Mammary epithelial cell (primary cell): ENCODE measurements around the gene GJB3.

Experiments
- EZH2 ChIP-seq: IDR thresholded peaks from 2 replicates; pipeline ENCODE4 v1.6.1; 2012; ENCODE audit warnings: low read length, inconsistent platforms, borderline replicate concordance
- TF ChIP-seq, protein P1 (sequence below), 2 donors: IDR thresholded peaks in 1 of 2; conservative IDR thresholded peaks in 1 of 2; 2 replicates each; pipeline ENCODE4 v1.5.1; 2011 to 2012; ENCODE audit warnings: inconsistent platforms in 2 of 2, low read length in 2 of 2, mild to moderate bottlenecking in 2 of 2, control low read depth in 1 of 2, low read depth in 1 of 2; ENCODE audit not compliant: insufficient read depth in 1 of 2; ENCODE audit errors: extremely low read depth in 1 of 2

GRCh38 chr1:34750610-34751009 lies 30.4 kb upstream of the GJB3 start:
- TF ChIP-seq, protein P1, sequence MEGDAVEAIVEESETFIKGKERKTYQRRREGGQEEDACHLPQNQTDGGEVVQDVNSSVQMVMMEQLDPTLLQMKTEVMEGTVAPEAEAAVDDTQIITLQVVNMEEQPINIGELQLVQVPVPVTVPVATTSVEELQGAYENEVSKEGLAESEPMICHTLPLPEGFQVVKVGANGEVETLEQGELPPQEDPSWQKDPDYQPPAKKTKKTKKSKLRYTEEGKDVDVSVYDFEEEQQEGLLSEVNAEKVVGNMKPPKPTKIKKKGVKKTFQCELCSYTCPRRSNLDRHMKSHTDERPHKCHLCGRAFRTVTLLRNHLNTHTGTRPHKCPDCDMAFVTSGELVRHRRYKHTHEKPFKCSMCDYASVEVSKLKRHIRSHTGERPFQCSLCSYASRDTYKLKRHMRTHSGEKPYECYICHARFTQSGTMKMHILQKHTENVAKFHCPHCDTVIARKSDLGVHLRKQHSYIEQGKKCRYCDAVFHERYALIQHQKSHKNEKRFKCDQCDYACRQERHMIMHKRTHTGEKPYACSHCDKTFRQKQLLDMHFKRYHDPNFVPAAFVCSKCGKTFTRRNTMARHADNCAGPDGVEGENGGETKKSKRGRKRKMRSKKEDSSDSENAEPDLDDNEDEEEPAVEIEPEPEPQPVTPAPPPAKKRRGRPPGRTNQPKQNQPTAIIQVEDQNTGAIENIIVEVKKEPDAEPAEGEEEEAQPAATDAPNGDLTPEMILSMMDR (conservative IDR thresholded peaks at IDR 0.05 in 1 of 2, IDR thresholded peaks at IDR 0.05 in 1 of 2; ENCODE audit: extremely low read depth in 1 of 2, insufficient read depth in 1 of 2, low read depth in 1 of 2, low read length in 2 of 2): no peak
- TF ChIP-seq EZH2: no peak
